NT2/D1 (cell line): ENCODE data around the gene SERPINA3.

Source experiments
- SUZ12 ChIP-seq: IDR thresholded peaks from 2 replicates; pipeline ENCODE4 v1.6.1; 2011; ENCODE audit not compliant: insufficient read length, insufficient read depth; ENCODE audit errors: extremely low read depth
- ZNF274 ChIP-seq: IDR thresholded peaks from 2 replicates; pipeline ENCODE4 v1.6.1; 2011; ENCODE audit warnings: mild to moderate bottlenecking, low read depth, low read length

GRCh38 chr14:94673071-94673470 is 60.9 kb downstream of the SERPINA3 start:
- TF ChIP-seq SUZ12 (no peak), ZNF274 (no peak)
